HK-2 (cell line): Measurements from ENCODE around the gene SHMT1.
"Not testable (repeated sequence)": the region's sequence is repeated elsewhere in the genome, so short reads cannot be mapped to it uniquely, and the experiment has no call there.

ENCODE experiments used
- DNase-seq: peaks from one replicate; pipeline ENCODE4 v3.0.0-alpha.2; 2018; ENCODE audit not compliant: unreplicated experiment

Gene SHMT1

GRCh38 chr17:18363101-18364049 is at the start of gene SHMT1:
SHMT1 (minus strand) TSS chr17:18363550; CDS start chr17:18355981, 7,569 bp downstream.
- DNase-seq, result peak; percentile 96

- not testable (repeated sequence) for DNase-seq
Observed at GRCh38 chr17:18412001-18412538, 48.7 kb upstream of the SHMT1 start.

GRCh38 chr17:18411377-18411864 is 48.1 kb upstream of the SHMT1 start:
- peak; percentile 41 for DNase-seq

- peak; percentile 14 for DNase-seq
Observed at GRCh38 chr17:18410736-18411135, 47.4 kb upstream of the SHMT1 start.

GRCh38 chr17:18409321-18409720 is 46.0 kb upstream of the SHMT1 start:
- not testable (repeated sequence) for DNase-seq

GRCh38 chr17:18408906-18409305 is 45.6 kb upstream of the SHMT1 start:
- DNase-seq, result not testable (repeated sequence)

GRCh38 chr17:18403604-18404003 is 40.3 kb upstream of the SHMT1 start:
- not testable (repeated sequence) for DNase-seq

- not testable (repeated sequence) for DNase-seq
Observed at GRCh38 chr17:18403166-18403565, 39.8 kb upstream of the SHMT1 start.

GRCh38 chr17:18401872-18402590 is 38.7 kb upstream of the SHMT1 start:
- DNase-seq, result not testable (repeated sequence)

- not testable (repeated sequence) for DNase-seq
Observed at GRCh38 chr17:18388728-18389127, 25.4 kb upstream of the SHMT1 start.

- not testable (repeated sequence) for DNase-seq
Observed at GRCh38 chr17:18388266-18388665, 24.9 kb upstream of the SHMT1 start.

GRCh38 chr17:18387583-18387982 is 24.2 kb upstream of the SHMT1 start:
- DNase-seq, result not testable (repeated sequence)

- not testable (repeated sequence) for DNase-seq
Observed at GRCh38 chr17:18384271-18384670, 20.9 kb upstream of the SHMT1 start.

- not testable (repeated sequence) for DNase-seq
Observed at GRCh38 chr17:18383079-18383481, 19.7 kb upstream of the SHMT1 start.

GRCh38 chr17:18382441-18383078 is 19.2 kb upstream of the SHMT1 start:
- no peak for DNase-seq

- no peak for DNase-seq
Observed at GRCh38 chr17:18381953-18382245, 18.5 kb upstream of the SHMT1 start.

GRCh38 chr17:18381158-18381952 is 18.0 kb upstream of the SHMT1 start:
- no peak for DNase-seq

GRCh38 chr17:18380471-18381157 is 17.3 kb upstream of the SHMT1 start:
- DNase-seq, result no peak

- no peak for DNase-seq
Observed at GRCh38 chr17:18379246-18380146, 16.1 kb upstream of the SHMT1 start.
